Pons (tissue), 1 donor: Measurements from ENCODE around the gene ZNF646.

Experiments used
- DNase-seq: peaks from one replicate; pipeline ENCODE4 v3.0.0-alpha.2; 2016; ENCODE audit warnings: low spot score

Gene ZNF646

DNA sequence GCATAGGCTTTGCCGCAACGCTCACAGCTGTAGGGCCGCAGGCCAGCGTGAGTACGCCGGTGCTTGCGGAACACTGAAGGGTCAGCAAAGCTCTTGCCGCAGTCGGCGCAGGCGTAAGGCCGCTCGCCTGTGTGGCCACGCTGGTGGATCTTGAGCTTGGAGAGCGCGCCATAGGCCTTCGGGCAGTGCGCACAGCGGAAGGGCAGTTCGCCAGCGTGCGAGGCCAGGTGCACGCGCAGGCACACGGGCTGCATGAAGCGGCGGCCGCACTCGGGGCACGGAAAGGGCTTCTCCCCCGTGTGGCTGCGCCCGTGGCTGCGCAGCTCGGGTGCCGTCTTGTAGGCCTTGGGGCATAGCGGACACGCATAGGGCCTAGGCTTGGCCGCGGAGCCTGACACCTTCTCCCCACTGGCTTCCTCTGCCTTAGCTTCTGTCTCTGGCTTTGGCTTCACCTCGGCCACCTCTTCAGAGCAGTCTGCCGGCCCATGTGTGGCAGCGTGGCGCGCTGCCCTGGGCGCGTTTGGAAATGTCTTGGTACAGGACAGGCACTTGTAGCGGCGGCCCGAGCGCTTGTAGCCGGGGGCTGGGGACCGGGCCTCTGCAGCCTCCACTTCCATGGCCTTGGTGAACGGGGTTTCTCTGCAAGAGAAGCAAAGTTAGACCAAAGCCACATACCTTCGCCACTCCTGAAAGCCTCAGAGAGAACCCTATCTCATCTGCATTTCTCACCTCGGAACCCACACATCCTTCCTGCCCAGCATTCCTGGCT lies 10.2 kb upstream of the ZNF646 start:
- no peak for DNase-seq

DNA sequence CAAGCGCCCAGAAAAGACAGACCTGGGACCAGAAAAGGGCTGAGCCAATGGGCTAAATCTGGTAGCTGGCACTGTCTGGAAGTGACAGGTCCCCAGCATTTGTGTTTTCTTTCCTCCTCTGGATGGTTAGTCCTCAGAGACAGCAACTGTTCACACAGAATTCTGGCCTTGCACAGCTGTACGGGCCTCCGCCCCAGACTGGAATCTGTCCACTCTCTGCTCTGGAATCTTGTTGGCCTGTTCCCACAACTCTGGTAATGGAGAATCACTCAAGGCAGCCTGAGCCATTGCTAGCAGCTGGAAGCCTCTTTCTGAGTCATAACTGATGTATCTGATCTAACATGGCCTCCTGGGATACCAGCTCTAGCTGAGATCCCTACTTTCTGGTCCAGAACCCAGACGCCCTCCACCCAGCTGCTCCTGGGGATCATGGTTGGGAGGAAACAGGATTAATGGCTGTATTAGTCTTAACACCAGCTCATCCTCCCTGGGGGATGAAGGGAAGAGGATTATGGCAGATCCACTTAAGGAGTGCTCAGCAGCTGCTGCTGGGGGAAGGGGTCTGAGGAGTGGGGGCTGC lies 9.2 kb upstream of the ZNF646 start:
- no peak for DNase-seq

DNA sequence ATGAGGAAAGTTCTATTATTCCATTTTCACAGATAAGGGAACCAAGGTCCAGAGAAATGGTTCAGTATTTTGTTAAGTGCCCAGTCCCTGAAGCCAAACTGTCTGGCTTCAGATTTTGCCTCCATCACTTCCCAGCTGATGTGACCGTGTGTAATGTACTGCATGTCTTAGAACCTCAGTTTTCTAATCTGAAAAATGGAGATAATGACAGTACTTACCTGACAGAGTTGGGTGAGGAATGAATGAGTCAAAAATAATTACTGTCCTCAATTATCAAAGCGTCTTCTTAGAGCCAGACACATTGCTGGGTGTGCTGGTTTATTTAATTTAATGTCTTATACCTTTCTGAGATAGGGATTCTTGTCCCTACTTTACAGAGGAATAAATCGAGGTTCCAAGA lies 6.9 kb upstream of the ZNF646 start:
- DNase-seq, result no peak

DNA sequence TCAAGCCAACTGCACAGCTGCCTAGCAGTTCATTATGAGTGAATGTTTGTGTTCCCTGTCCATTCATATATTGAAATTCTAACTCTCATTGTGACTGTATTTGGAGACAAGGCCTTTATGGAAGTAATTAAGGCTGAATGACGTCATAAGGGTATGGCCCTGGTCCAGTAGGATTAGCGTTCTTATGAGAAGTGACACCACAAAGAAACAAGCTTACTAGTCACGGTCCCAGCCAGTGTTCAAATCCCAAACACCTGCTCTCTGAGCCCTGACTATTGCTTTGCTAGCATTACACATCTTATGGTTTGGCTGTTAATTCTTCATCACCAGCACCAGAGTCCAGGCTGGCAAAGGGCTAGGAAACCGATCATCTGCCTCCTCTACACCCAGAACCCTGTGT lies 2.4 kb upstream of the ZNF646 start:
- DNase-seq, result no peak

DNA sequence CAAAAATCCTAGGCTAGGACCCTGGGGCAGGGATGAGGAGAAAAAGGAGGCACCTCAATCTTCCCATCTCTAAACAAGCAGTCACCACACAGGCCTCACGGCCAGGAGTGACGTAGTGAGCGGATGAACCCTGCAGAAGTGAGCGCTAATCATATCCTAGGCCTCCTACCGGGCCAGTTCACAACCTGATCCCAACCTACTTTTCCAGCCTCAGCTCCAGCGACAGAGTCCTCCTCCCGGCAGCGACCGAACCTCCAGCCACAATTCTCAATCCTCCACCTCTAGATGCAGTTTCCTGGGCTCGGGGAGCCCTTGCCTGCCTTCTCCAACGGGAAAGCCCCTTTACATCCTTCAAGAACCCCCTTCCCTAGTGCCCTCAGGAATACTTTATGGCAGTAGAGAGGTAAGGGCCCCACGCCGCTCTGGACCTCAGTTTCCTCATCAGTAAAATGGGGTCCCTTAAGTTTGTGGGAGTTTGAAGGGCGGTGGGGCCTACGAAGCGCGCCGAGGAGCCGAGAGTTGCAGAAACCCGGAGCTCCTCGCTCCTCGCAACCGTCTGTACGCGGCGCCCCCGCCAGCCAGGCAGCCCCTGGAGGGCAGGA lies 1.6 kb upstream of the ZNF646 start:
- DNase-seq, result peak; percentile 26

DNA sequence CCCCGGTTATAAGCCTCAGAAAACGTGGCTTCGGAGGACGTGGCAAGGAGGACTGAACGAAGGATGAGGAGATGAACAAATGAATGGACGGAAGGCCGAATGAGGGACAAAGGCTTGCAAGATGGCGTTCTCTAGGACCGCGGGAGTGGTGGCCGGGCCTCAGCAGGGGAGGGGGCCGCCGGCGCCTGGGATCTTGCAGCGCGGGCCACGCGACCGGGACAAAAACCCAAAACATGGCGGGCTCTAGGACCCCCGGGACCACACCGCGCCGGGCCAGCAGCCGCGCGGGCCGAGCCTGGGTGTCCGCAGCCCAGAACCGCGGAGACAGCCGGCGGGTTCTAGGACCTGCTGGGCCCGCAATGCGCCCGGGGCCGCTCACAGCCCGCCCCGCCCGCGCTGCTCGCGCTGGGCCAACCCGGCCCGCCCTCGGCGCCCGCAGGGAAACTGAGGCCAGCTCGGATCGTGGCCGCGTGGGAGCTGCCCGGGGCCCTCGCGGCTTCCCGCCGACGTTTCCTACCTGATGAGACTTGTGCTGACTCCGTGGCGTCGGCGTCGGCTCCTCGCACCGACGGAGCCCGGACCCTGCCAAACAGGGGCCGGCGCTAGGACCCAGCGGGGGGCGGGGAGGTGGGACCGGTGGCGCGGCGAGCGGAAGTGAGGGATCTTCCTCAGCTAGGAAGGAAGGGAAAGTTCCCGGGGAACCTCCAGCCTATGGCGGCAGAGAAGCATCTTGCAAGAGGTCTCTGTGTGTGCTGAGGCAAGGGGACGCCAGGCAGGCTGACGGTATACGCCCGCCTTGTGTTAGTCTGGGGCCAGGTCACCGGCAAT lies 866 bp upstream of the ZNF646 start:
- peak; percentile 90 for DNase-seq

DNA sequence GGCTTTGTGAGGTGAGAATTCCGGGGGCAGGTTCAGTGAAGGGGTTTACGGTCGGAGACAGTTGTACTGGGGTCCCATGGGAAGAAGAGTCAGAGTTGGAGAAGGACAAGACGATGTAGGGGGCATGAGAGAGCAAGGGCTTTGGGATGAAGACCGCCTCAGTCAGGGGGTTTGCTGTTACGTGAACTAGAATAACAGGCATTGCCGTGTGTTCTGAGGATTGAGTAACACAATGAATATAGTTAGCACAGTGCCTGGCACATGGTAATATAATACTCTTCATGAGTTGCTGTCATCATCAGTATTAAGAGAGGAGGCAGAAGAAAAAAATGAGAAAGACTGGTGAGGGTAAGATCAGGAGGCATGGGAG lies 577 bp downstream of the ZNF646 start:
- DNase-seq, result no peak

DNA sequence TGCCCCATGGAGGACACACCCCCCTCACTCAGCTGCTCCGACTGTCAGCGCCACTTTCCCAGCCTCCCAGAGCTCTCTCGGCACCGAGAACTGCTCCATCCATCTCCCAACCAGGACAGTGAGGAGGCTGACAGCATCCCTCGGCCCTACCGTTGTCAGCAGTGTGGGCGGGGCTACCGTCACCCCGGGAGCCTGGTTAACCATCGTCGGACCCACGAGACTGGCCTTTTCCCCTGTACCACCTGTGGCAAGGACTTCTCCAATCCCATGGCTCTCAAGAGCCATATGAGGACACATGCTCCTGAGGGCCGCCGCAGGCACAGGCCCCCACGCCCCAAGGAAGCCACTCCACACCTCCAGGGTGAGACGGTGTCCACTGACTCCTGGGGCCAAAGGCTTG lies 2.1 kb downstream of the ZNF646 start:
- DNase-seq, result no peak

DNA sequence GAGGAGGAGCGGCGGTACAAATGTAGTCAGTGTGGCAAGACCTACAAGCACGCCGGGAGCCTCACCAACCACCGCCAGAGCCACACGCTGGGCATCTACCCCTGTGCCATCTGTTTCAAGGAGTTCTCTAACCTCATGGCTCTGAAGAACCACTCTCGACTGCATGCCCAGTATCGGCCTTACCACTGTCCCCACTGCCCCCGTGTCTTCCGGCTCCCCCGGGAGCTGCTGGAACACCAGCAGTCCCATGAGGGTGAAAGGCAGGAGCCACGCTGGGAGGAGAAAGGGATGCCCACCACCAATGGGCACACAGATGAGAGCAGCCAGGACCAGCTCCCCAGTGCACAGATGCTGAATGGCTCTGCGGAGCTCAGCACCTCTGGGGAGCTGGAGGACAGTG lies 2.8 kb downstream of the ZNF646 start:
- no peak for DNase-seq

DNA sequence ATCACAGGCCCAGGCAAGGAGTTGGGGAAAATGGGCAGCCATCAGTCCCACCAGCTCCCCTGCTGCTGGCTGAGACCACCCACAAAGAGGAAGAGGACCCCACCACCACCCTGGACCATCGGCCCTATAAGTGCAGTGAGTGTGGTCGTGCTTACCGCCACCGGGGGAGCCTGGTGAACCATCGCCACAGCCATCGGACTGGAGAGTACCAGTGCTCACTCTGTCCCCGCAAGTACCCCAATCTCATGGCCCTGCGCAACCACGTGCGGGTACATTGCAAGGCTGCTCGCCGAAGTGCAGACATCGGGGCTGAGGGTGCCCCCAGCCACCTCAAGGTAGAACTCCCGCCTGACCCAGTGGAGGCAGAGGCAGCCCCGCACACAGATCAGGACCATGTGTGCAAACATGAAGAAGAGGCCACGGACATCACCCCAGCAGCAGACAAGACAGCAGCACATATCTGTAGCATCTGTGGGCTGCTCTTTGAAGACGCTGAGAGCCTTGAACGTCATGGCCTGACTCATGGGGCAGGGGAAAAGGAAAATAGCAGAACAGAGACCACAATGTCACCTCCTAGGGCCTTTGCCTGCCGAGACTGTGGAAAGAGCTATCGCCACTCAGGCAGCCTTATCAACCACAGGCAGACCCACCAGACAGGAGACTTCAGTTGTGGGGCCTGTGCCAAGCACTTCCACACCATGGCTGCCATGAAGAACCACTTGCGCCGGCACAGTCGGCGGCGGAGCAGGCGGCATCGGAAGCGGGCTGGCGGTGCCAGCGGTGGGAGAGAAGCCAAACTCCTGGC lies 3.6 kb downstream of the ZNF646 start:
- DNase-seq, result no peak

DNA sequence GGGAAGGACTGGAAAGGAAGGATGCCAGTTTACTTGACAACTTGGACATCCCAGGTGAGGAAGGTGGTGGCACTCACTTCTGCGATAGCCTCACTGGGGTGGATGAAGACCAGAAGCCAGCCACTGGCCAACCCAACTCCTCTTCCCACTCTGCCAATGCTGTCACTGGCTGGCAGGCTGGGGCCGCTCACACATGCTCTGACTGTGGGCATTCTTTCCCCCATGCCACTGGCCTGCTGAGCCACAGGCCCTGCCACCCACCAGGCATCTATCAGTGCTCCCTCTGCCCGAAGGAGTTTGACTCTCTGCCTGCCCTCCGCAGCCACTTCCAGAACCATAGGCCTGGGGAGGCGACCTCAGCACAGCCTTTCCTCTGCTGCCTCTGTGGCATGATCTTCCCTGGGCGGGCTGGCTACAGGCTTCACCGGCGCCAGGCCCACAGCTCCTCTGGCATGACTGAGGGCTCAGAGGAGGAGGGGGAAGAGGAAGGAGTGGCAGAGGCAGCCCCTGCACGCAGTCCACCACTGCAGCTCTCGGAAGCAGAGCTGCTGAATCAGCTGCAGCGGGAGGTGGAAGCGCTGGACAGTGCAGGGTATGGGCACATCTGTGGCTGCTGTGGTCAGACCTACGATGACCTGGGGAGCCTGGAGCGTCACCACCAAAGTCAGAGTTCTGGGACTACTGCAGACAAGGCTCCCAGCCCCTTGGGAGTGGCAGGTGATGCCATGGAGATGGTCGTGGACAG lies 4.5 kb downstream of the ZNF646 start:
- no peak for DNase-seq

DNA sequence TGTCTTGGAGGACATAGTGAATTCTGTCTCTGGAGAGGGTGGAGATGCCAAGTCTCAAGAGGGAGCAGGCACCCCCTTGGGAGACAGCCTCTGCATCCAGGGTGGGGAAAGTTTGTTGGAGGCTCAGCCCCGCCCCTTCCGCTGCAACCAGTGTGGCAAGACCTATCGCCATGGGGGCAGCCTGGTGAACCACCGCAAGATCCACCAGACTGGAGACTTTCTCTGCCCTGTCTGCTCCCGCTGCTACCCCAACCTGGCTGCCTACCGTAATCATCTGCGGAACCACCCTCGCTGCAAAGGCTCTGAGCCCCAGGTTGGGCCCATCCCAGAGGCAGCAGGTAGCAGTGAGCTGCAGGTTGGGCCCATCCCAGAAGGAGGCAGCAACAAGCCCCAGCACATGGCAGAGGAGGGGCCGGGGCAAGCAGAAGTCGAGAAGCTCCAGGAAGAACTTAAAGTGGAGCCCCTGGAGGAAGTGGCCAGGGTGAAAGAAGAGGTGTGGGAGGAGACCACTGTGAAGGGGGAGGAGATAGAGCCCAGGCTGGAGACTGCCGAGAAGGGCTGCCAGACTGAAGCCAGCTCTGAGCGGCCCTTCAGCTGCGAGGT lies 5.2 kb downstream of the ZNF646 start:
- no peak for DNase-seq

DNA sequence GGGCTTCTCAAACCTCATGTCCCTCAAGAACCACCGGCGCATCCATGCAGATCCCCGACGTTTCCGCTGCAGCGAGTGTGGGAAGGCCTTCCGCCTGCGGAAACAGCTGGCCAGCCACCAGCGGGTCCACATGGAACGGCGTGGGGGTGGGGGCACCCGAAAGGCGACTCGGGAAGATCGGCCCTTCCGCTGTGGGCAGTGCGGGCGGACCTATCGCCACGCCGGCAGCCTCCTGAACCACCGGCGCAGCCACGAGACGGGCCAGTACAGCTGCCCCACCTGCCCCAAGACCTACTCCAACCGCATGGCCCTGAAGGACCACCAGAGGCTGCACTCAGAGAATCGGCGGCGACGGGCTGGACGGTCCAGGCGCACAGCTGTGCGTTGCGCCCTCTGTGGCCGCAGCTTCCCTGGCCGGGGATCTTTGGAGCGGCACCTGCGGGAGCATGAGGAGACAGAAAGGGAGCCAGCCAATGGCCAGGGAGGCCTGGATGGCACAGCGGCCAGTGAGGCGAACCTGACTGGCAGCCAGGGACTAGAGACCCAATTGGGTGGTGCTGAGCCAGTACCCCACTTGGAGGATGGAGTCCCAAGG lies 5.9 kb downstream of the ZNF646 start:
- no peak for DNase-seq

DNA sequence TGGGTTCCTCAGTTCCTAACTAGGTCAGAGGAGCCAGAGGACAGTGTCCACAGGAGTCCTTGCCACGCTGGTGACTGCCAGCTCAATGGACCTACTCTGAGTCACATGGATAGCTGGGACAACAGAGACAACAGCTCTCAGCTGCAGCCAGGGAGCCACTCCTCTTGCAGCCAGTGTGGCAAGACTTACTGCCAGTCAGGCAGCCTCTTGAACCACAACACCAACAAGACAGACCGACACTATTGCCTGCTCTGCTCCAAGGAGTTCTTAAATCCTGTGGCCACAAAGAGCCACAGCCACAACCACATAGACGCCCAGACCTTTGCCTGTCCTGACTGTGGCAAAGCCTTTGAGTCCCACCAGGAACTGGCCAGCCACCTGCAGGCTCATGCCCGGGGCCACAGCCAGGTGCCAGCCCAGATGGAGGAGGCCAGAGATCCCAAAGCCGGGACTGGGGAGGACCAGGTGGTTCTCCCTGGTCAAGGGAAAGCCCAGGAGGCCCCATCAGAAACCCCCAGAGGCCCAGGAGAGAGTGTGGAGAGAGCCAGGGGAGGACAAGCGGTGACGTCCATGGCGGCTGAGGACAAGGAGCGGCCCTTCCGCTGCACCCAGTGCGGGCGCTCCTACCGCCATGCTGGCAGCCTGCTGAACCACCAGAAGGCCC lies 6.7 kb downstream of the ZNF646 start:
- no peak for DNase-seq

DNA sequence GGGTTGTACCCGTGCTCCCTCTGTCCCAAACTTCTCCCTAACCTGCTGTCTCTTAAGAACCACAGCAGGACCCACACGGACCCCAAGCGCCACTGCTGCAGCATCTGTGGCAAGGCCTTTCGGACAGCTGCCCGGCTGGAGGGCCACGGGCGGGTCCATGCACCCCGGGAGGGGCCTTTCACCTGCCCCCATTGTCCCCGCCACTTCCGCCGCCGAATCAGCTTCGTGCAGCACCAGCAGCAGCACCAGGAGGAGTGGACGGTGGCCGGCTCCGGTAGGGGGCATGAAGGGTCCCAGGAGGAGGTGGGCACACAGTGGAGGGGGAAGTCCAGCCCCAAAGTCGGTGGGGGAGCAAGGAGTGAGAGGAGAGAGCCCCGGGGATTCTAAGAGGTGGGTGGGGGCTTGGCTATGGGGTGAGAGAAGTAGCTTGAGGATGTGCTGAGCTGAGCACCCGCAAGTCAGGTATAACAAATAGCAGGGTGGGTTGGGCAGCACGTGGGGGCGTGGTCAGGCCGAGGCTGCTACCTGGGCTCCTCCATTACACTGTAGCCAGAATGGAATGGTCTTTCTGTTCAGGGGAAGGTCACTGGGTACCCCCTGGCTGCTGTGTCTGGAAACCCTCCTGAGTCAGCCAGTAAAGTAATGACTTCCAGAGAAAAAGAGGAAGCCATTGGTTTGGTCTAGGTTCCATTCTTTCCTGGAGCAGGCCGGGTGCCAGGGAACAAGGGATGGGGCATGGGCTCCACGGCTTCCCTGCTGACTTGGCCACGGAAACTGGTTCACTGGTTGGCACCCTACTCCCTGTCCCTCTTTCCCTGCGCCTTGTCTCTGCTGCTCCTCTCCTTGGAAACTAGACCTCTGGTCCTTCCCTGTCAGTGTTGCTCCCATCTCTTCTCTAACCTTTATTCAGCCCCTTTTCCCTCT lies 7.5 kb downstream of the ZNF646 start:
- peak; percentile 31 for DNase-seq

DNA sequence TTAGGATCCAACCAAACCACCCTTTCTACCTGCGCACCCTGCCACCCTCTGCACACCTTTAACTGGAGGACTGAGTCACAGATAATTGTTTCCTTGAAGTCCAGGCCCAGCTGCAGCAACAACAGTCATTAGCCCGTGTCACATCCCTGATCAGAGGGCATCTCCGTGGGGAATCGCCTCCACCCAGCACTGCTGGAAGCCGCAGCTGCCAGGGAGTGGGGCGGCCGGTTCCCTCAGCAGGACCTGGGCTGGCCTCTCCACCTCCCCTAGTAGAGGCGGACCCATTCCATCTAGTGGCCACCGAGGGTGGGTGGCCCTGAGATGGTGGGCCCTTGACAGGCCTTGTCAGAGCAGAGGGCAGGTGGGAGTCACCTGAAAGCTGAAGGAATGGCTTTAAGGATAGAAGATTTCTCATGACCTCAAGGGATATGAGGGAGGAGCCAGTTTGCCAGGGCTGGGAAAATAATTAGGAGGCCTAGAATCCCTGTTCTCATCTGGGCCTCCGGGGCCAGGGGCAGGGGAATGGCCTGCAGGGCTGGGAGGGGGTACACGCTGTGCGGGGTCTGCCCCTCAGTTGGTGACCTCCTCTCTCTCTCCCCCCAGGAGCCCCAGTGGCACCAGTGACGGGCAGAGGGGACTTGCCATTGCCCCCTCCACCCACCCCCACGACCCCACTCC lies 8.3 kb downstream of the ZNF646 start:
- no peak for DNase-seq

DNA sequence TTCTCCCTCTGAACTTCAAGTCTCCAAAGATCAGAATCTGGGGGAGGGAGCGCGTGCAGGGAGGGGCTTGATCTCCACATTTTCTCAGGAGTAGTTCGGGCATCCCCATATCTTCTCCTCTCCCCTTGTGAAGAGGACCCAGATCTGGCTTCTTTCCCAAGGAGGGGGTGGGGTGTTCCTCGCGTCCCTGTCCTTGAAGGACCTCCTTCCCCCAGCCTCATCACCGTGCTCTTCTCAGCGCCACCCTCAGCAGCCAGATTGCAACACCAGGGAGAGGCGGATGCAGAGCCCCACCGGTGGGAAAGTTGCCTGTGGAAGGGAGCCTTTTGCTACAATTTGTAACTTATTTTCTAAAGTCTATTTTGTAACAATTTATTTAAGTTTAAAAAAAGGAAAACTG lies 8.9 kb downstream of the ZNF646 start:
- DNase-seq, result no peak

DNA sequence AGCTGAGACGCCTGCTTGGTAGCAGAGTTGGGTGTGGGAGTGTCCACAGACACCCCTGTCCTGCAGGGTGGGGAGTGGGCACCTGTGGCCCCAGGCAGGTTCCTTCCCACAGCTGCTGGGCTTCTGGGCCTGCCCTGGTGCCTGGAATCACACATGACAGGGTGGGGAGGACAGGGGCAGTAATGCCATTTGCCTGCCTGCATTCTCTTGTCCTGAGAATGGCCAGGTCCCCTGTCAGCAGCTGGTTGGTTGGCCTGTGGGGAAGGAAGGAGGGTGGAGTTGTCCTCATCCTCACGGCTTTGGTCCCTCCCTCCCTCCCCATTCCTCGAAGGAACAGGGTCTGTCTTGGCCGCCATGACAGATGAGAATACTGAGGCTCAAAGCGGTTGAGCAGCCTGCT lies 9.3 kb downstream of the ZNF646 start:
- DNase-seq, result no peak
